ENCODE data around the gene ALDH4A1.
"Not testable (repeated sequence)": the region's sequence is repeated elsewhere in the genome, so short reads cannot be mapped to it uniquely, and the experiment has no call there.

ALDH4A1 gene

DNA sequence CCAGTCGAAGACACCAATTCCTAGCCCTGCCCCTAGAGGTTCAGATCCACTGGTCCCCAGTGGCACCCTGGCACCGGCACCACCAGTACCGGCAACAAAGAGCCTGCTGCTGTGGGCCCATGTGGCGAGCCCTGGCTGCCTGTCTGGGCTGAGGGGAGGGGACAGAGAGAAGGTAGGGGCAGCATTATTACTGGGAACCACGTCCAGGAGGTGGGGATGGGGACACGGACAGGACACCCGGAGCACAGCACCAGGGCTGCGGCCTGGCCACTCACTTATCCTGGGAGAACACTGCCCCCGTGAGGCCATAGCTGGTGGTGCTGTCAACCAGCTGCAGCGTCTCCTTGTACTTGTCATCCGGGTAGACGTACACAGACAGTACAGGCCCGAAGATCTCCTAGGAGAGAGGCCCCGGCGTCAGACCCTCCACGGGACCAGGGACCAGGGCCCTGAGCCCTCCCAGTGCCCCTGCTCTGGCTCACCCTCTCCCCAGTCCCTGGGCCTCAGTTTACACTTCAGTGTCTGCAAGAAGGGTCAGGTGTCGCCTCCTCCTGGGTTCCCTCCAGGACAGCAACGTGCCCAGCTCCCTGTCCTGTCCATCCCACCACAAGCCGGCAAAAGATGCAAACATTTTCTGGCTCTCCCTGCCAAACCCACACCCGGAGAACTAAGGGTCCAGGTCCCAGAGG is 27.1 kb downstream of the ALDH4A1 start:
- peak; percentile 41 for DNase-seq

DNA sequence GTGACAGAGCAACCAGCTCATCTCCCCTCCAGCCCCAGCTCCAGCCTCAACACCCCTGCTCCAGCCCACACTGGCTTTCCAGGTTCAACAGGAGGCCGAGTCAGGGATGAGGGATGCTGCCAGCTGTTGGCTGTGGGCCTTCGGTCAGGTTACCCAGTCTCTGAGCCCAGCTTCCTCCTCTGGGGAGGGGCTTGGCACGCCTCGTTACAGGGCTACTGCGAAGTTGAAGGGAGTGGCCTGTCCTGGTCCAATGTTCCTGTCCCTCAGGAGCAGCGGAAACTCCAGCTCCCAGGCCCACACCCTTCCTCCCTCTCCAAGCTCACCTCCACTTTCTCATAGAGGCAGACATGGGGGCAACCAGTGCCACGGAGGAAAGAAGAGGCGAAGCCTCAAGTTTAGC is 27.8 kb downstream of the ALDH4A1 start:
- DNase-seq = no peak

- no peak for DNase-seq
Observed at GRCh38 chr1:18874036-18874435, 28.3 kb downstream of the ALDH4A1 start.

DNA sequence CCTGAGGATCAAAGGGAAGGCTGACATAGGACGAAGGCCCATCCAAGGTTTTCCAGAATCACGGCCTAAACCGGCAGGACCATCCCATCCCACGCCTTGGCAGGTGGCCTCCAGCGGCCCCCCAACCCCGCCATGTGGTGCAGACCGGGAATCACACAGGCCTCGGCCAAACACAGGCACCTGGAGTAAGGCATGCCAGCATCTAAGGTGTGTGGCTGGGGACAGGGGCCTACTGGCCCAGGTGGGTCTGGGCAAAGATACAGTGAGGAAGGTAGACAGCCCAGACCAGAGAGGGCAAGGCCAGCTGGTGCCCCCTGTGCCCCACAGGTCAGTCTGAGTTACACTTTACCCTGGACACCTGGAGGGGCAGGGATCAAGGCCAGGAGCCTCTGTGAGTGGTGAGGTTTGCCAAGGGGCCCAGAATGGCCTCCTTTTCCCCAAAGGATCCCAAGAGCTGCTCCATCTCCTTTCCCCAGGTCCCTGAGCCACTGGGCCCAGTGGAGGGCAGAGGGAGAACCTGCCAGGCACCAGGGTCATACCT is 30.2 kb downstream of the ALDH4A1 start:
- DNase-seq = no peak

- no peak for DNase-seq
Observed at GRCh38 chr1:18871401-18872070, 30.8 kb downstream of the ALDH4A1 start.

DNA sequence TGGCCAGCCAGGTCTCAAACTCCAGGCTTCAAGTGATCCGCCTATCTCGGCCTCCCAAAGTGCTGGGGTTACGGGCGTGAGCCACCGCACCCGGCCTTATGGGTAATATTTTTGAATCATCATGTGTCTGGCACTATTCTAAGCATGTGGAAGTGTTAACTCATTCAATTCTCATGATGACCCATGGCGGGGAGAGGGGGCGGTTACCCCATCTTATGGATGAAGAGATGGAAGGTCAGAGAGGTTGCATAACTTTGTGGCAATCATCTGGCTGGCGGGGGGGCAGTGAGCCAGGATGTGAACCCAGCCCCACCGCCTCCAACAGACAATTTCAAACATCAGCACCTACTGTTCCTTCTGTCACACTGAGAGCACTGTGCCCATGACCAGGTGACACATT is 31.4 kb downstream of the ALDH4A1 start:
- DNase-seq = no peak

- DNase-seq = not testable (repeated sequence)
Observed at GRCh38 chr1:18870595-18870865, 31.8 kb downstream of the ALDH4A1 start.

GRCh38 chr1:18869847-18870594 is 32.3 kb downstream of the ALDH4A1 start:
- no peak for DNase-seq

DNA sequence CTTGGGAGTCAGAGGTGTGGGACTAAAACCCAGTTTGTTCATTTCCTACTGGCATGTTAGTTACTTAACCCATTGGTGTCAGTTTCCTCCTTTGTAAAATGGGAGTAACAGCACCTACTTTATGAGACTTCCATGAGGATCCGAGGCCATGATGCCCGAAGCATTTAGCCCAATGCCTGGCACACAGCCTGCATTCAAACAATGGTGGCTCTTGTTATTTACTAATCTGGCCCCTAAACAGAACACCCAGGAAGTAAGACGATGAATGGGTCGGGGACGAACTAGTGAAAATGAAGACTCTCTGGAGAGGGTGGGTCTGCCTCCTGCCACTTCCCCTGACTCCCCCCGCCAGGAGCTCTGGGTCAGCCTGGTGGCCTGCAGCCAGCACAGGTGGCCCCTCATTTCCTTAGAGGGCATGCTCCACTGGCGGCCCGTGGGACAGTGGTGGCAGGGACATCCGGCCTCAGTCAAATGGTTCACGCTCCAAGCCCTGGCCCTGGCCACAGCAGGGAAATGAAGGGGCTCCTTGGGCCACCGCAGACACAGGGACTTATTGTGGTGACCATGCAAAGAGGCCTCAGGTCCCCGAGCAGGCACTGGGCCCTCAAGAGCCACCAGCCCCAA is 33.4 kb downstream of the ALDH4A1 start:
- DNase-seq = no peak

DNA sequence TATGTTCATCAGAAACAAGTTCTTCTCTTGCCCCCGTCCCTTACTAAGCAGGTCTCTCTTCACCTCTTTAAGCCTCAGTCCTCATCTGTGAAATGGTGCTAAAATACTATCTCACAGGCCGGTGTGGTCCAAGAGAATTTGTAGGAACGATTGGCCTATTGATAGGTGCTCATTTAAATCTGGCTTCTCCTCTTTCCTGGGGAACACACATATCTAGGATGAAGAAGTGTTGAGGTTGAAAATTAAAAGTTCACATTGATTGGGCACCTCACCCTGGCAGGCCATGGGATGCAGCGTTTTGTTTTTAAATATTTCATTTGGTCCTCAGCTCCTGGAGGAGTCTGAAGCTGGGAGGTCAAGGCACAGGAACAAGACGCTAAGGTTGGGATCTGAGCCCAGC is 34.0 kb downstream of the ALDH4A1 start:
- DNase-seq = no peak

GRCh38 chr1:18866846-18867245 is 35.5 kb downstream of the ALDH4A1 start:
- DNase-seq = no peak

- DNase-seq = no peak
Observed at GRCh38 chr1:18866314-18866713, 36.0 kb downstream of the ALDH4A1 start.

DNA sequence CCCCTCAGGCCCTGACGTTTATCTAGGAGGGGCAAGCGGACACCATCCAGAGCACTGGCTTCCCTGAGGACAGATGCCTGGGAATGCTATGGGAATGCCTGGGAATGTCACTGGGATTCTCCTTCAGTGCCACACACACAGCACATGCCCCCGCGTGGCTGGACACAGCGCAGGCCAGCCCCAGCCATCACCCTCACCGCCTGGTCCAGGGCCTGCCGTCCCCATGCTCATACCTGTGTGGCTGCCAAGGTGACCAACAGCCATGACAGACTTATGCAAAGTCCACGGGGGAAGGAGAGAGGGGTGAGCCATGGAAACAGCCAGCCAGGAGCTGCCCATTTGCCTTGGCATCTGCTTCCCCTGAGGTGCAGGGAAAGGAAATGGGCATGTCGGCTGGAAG is 37.2 kb downstream of the ALDH4A1 start:
- no peak for DNase-seq

GRCh38 chr1:18861590-18861989 is 40.8 kb downstream of the ALDH4A1 start:
- DNase-seq = no peak

DNA sequence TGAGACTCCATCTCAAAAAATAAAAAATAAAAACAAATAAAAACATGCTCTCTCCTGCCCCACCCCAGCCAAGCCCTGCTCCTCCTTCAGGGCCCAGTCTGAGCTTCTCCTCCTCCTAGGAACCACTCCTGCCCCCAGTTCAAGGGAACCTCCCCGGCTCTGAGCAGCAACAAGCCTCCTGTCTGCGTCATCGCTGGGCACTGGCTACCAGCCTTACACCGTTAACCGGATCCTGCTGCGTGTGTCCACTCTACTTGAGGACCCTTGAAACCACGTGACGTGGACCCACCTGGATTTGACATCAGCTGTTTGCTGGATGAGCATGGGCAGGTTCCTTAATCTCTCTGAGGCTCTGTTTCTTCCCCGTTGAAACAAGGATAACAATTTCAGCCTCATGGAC is 41.3 kb downstream of the ALDH4A1 start:
- DNase-seq = no peak

GRCh38 chr1:18859560-18859959 is 42.8 kb downstream of the ALDH4A1 start, which contains the start of gene TAS1R2:
Gene TAS1R2 (minus strand): TSS chr1:18859660. CDS start chr1:18859660, 0 bp downstream.
- no peak for DNase-seq

- no peak for DNase-seq
Observed at GRCh38 chr1:18858070-18858688, 44.2 kb downstream of the ALDH4A1 start.

DNA sequence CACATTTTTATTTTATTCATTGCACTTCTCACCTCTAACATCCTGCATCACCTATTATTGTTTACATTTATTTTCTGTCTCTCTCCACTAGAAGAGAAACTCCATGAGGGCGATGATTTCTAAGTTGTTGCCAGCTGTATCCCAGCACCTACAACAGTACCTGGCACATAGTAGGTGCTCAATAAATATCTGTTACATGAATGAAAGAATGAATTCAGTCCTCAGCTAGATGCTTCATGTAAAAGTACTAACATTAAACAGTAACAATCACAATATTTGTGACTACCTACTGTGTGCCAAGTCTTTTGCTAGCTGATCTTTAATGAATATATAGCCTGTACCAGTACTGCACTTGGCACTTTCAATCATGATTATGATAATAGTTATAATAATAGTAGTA is 45.9 kb downstream of the ALDH4A1 start:
- DNase-seq = no peak

DNA sequence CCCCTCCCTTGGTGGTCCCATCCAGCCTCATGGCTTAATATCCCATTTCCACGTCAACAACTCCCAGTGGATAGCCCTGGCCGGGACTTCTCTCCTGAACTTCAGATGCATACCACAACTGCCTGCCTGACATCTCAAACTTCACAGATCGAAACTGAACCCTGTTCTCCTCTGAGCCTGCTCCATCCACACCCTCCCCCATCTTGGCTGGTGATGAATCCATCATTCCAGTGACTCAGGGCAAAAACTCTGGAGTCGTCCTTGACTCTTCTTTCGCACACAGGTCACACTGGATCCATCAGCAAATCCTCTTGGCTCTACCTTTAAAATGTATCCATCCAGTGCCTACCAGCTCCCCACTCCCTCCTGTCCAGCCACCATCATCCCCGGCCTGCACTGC is 46.8 kb downstream of the ALDH4A1 start:
- DNase-seq = no peak

DNA sequence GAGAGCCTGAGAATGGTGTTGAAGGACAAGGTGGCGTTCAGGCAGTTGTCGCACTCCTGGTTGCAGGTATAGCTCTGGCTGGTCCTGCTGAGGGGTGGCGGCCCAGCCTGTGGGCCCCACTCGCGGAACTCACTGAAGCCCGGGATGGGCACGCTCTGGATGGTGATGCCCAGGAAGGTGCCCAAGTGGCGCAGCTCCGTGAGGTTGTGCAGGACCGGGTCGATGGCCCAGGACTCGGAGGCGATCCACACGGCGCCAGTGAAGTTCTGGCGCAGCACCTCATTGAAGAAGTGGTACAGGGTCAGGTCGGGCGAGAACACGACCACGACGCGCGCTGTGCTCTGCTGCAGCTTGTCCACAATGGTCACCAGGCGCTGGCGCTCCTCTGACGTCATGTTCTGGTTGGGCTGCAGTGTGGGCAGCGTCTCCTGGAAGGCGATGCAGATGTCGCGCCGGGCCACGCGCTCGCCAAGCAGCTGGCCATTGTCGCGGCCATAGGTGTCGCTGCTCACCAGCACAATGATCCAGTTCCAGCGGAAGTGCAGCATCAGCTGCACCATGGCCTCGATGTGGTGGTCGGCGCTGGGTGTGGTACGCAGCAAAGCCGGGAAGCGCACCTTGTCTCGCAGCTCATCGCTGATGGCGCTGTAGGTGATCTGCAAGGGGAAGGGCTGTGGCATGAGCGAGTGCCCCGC is 47.9 kb downstream of the ALDH4A1 start:
- no peak for DNase-seq

DNA sequence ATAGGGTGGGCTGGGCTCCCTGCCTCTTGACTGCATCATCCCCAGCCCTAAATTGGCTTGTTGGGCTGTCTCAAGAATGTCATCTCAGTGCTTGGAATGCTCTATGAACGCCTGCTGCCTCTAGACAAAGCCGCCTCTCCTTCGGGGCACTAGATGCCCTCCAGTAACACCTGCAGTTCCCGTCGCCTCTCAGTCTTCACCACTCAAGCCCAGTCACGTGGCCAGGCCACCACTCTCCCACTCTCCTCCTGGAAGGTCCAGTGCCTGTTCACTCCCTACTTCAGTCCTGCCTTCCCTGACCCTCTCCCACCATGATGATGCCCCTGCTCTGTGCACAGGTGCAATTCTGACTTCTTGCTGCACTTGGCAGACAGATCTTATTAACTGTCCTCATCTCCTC is 49.9 kb downstream of the ALDH4A1 start:
- no peak for DNase-seq

DNA sequence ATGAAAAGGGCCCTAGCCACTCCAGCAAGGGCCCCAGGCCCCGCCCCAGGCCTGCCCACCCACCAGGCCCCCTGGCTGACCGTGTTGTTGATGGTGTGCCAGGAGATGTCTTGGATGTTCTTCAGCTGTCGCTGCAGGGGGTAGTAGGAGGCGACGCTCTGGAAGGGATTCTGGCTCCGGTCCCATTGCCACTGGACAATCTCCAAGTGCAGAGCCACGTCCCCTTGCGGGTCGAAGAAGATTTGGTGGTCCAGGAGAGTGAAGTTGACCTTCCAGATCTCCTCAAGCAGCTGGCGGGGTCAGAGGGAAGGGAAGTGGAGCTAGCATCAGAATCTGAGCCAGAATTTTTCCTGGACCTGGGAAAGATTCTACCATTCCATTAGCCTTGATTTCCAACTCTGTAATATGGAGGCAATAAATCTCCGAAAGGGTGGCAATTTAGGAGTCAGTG is 53.1 kb downstream of the ALDH4A1 start:
- DNase-seq = no peak
